SK-N-SH treated with all-trans-retinoic acid at 6 μM for 48 hours (cell line): ENCODE data around the gene ARPIN.

Experiments used
- ATAC-seq: fragments of 200-7000 bp; cut with Tn5 transposase; 3 replicates; pipeline ENCODE4 v1.9.1; 2020; ENCODE audit warnings: mild to moderate bottlenecking, moderate library complexity
- ARNTL ChIP-seq: fragments of 450-650 bp; formaldehyde crosslinking; IDR thresholded peaks from 2 replicates; pipeline ENCODE4 v1.5.0; 2020; ENCODE audit warnings: low read depth, mild to moderate bottlenecking, moderate library complexity, borderline replicate concordance
- BACH2 ChIP-seq: fragments of 250-450 bp; sonication (Bioruptor Pico); IDR thresholded peaks from 2 replicates; pipeline ENCODE4 v1.9.0; 2021; ENCODE audit warnings: mild to moderate bottlenecking, borderline replicate concordance
- CREB5 ChIP-seq: fragments of 250-450 bp; sonication (Bioruptor Pico); IDR thresholded peaks from 2 replicates; pipeline ENCODE4 v1.5.1; 2020; ENCODE audit warnings: low read depth, mild to moderate bottlenecking, moderate library complexity
- CSDC2 ChIP-seq: fragments of 250-450 bp; sonication (Bioruptor Pico); IDR thresholded peaks from 2 replicates; pipeline ENCODE4 v1.5.0; 2020; ENCODE audit warnings: mild to moderate bottlenecking, moderate library complexity
- CSRNP3 ChIP-seq: fragments of 250-450 bp; sonication (Bioruptor Pico); IDR thresholded peaks from 2 replicates; pipeline ENCODE4 v1.5.1; 2021; ENCODE audit warnings: mild to moderate bottlenecking, moderate library complexity
- ESRRG ChIP-seq: fragments of 250-450 bp; sonication (Bioruptor Pico); IDR thresholded peaks from 2 replicates; pipeline ENCODE4 v1.6.1; 2021; ENCODE audit warnings: mild to moderate bottlenecking
- GLIS3 ChIP-seq: fragments of 250-450 bp; sonication (Bioruptor Pico); IDR thresholded peaks from 2 replicates; pipeline ENCODE4 v1.5.0; 2020; ENCODE audit warnings: mild to moderate bottlenecking, moderate library complexity
- ISL1 ChIP-seq: fragments of 250-450 bp; sonication (Bioruptor Pico); IDR thresholded peaks from 2 replicates; pipeline ENCODE4 v2.1.2; 2022; ENCODE audit warnings: mild to moderate bottlenecking, moderate library complexity
- OSR1 ChIP-seq: fragments of 250-450 bp; sonication (Bioruptor Pico); IDR thresholded peaks from 2 replicates; pipeline ENCODE4 v1.8.0; 2022; ENCODE audit warnings: moderate library complexity, mild to moderate bottlenecking, inconsistent platforms
- PATZ1 ChIP-seq: fragments of 250-450 bp; sonication (Bioruptor Pico); IDR thresholded peaks from 2 replicates; pipeline ENCODE4 v1.8.0; 2020; ENCODE audit warnings: mild to moderate bottlenecking, moderate library complexity, borderline replicate concordance
- POU6F1 ChIP-seq: fragments of 250-450 bp; sonication (Bioruptor Pico); IDR thresholded peaks from 2 replicates; pipeline ENCODE4 v1.8.0; 2021; ENCODE audit warnings: low read depth, mild to moderate bottlenecking, moderate library complexity, borderline replicate concordance
- RARB ChIP-seq: fragments of 250-450 bp; sonication (Bioruptor Pico); IDR thresholded peaks from 2 replicates; pipeline ENCODE4 v1.8.0; 2021; ENCODE audit warnings: mild to moderate bottlenecking, moderate library complexity
- SNAI2 ChIP-seq: fragments of 250-450 bp; sonication (Bioruptor Pico); IDR thresholded peaks from 2 replicates; pipeline ENCODE4 v1.5.0; 2020; ENCODE audit warnings: mild to moderate bottlenecking, moderate library complexity
- TCF4 ChIP-seq: fragments of 250-450 bp; sonication (Bioruptor Pico); IDR thresholded peaks from 2 replicates; pipeline ENCODE4 v1.8.0; 2021; ENCODE audit warnings: mild to moderate bottlenecking, moderate library complexity, borderline replicate concordance
- TOX ChIP-seq: fragments of 250-450 bp; sonication (Bioruptor Pico); IDR thresholded peaks from 2 replicates; pipeline ENCODE4 v1.8.0; 2021; ENCODE audit warnings: mild to moderate bottlenecking, moderate library complexity, borderline replicate concordance
- ZC3H10 ChIP-seq: fragments of 250-450 bp; sonication (Bioruptor Pico); IDR thresholded peaks from 2 replicates; pipeline ENCODE4 v1.5.1; 2021; ENCODE audit warnings: mild to moderate bottlenecking, moderate library complexity
- ZFP3 ChIP-seq: fragments of 250-450 bp; sonication (Bioruptor Pico); IDR thresholded peaks from 2 replicates; pipeline ENCODE4 v1.5.0; 2020; ENCODE audit warnings: mild to moderate bottlenecking, moderate library complexity
- ZFP30 ChIP-seq: fragments of 450-650 bp; formaldehyde crosslinking; IDR thresholded peaks from 2 replicates; pipeline ENCODE4 v1.5.0; 2022; ENCODE audit warnings: mild to moderate bottlenecking, moderate library complexity
- ZNF565 ChIP-seq: fragments of 450-650 bp; formaldehyde crosslinking; conservative IDR thresholded peaks from 2 replicates; pipeline ENCODE4 v1.5.0; 2020; ENCODE audit warnings: low read depth, mild to moderate bottlenecking, moderate library complexity
- ZNF70 ChIP-seq: fragments of 450-650 bp; formaldehyde crosslinking; IDR thresholded peaks from 2 replicates; pipeline ENCODE4 v1.5.0; 2020; ENCODE audit warnings: mild to moderate bottlenecking, moderate library complexity
- ZNF8 ChIP-seq: fragments of 450-650 bp; formaldehyde crosslinking; IDR thresholded peaks from 2 replicates; pipeline ENCODE4 v1.5.0; 2020; ENCODE audit warnings: mild to moderate bottlenecking, moderate library complexity
- TF ChIP-seq, protein P1 (sequence below): fragments of 250-450 bp; sonication (Bioruptor Pico); IDR thresholded peaks from 2 replicates; pipeline ENCODE4 v1.5.0; 2020; ENCODE audit warnings: mild to moderate bottlenecking, moderate library complexity

Gene ARPIN

DNA sequence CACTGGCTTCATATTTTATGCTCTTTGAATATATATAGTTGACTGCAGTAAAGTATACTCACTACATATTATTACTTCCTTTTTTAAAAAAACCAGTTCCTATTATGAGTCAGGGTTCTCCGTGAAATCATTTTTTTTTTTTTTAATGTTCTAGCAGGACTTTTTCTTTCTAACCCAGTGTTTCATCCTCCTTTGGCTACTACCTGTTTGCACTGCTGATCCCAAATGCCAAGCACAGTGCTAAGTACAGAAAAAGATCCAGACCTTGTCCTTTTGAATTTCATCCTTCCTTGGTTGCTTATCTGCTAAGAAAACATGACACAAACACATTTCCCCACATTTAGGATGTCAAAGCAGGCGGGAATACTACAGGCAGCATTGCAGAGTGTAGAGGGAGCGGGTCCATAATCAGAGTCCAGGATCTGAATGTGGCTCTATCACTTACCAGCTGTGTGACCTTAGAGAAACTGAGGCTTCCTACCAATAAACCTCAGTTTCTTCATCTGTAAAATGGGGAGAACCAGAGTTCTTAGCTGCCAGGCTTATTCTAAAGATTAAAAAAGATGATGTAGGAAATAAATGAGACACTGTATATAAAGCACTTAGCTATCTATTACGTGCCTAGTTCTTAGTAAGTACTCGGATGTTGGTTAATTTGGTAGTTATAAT, 60.9 kb downstream of the ARPIN start:
- no peak for TF ChIP-seq CSRNP3
- TF ChIP-seq ZNF70 (CRISPR knock-in tag), result no peak
- TF ChIP-seq BACH2, result no peak
- TF ChIP-seq SNAI2, result no peak
- TF ChIP-seq RARB, result no peak
- TF ChIP-seq CREB5, result no peak
- TF ChIP-seq GLIS3 (CRISPR knock-in tag), result no peak
- no peak for TF ChIP-seq ESRRG
- no peak for TF ChIP-seq ZC3H10 (CRISPR knock-in tag)
- TF ChIP-seq ZNF565 (CRISPR knock-in tag), result no peak
- TF ChIP-seq ZNF8 (CRISPR knock-in tag), result no peak
- no peak for TF ChIP-seq ZFP3
- TF ChIP-seq CSDC2, result no peak
- TF ChIP-seq, protein P1, sequence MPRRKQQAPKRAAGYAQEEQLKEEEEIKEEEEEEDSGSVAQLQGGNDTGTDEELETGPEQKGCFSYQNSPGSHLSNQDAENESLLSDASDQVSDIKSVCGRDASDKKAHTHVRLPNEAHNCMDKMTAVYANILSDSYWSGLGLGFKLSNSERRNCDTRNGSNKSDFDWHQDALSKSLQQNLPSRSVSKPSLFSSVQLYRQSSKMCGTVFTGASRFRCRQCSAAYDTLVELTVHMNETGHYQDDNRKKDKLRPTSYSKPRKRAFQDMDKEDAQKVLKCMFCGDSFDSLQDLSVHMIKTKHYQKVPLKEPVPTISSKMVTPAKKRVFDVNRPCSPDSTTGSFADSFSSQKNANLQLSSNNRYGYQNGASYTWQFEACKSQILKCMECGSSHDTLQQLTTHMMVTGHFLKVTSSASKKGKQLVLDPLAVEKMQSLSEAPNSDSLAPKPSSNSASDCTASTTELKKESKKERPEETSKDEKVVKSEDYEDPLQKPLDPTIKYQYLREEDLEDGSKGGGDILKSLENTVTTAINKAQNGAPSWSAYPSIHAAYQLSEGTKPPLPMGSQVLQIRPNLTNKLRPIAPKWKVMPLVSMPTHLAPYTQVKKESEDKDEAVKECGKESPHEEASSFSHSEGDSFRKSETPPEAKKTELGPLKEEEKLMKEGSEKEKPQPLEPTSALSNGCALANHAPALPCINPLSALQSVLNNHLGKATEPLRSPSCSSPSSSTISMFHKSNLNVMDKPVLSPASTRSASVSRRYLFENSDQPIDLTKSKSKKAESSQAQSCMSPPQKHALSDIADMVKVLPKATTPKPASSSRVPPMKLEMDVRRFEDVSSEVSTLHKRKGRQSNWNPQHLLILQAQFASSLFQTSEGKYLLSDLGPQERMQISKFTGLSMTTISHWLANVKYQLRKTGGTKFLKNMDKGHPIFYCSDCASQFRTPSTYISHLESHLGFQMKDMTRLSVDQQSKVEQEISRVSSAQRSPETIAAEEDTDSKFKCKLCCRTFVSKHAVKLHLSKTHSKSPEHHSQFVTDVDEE, result no peak
- TF ChIP-seq ISL1, result no peak
- no peak for TF ChIP-seq ZFP30 (CRISPR knock-in tag)
- no peak for TF ChIP-seq POU6F1 (CRISPR knock-in tag)
- TF ChIP-seq OSR1, result no peak
- TF ChIP-seq ARNTL, result no peak

DNA sequence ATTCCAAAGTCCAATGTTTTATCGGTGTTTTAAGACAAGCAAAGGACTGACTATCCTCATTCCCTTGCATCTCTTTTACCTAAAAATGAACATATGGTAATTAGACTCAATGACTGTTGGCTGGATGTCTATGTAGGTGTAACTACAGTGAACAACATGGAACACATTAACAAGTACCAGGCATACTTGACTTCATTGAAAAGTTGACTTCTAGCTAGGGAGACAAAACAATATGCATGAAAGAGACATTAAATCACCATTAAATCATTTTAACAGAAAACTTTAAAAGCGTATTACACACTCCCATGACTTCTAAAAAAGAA, 63.8 kb downstream of the ARPIN start:
- peak; percentile 7; the same call in 2 of the 3 replicates for ATAC-seq
- TF ChIP-seq CSDC2, result no peak
- no peak for TF ChIP-seq ARNTL
- no peak for TF ChIP-seq ZNF70 (CRISPR knock-in tag)
- TF ChIP-seq SNAI2, result no peak
- no peak for TF ChIP-seq BACH2
- no peak for TF ChIP-seq ESRRG
- TF ChIP-seq, protein P1, result no peak
- TF ChIP-seq RARB, result no peak
- no peak for TF ChIP-seq TCF4 (CRISPR knock-in tag)
- TF ChIP-seq CSRNP3, result no peak
- no peak for TF ChIP-seq ZFP30 (CRISPR knock-in tag)
- TF ChIP-seq ZC3H10 (CRISPR knock-in tag), result no peak
- TF ChIP-seq ISL1, result no peak
- no peak for TF ChIP-seq PATZ1 (CRISPR knock-in tag)
- TF ChIP-seq TOX, result no peak
- TF ChIP-seq GLIS3 (CRISPR knock-in tag), result no peak
- TF ChIP-seq, all 23 proteins: peak for 0

More for the DNA sequence above, 60.9 kb downstream of the ARPIN start:
- peak; percentile 33 for ATAC-seq
